ENCODE measurements around the gene MAGT1. TPM values are rescaled to one million over a fixed set of nuclear protein-coding genes. Genes with fewer than 3 reads are reported as not detected.

MAGT1 gene
- total and polyA plus RNA-seq, 2 donors from 2014 or later: 36.5 to 86.8 TPM

DNA sequence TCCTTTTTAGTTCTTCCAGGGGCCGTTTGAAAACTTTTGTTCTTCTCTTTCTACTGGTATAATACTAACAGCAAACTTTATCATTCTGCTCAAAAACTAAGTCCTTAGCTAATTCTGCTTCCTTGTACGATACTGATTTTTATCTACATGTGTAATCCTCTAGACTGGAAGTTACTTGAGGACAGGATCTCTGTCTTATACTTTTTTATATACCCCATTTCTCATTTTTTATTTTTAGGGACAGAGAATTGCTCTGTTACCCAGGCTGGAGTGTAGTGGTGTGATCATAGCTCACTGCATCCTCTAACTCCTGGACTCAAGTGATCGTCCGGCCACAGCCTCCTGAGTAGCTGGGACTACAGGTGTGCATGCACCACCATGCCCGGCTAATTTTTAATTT, 6.3 kb upstream of the MAGT1 start:
- no peak for FAIRE-seq
- H3K36me3 ChIP-seq (ENCODE audit: control insufficient read depth in 2 of 3, insufficient read depth in 3 of 3, low read length in 3 of 3): peaks cover 0 to 13% (median 0%) of the 10 kb centered on the region in 3 donors
- DNase-seq: no peak
- peak overlapping the region in 2 of 3 donors; percentile 99 for H3K4me3 ChIP-seq (ENCODE audit: low read length in 3 of 3)
- intact Hi-C loops (cut with DNase I): no loop called here
- no peaks in the 10 kb centered on the region for H3K4me1 ChIP-seq (ENCODE audit: control insufficient read depth in 2 of 3, insufficient read depth in 2 of 3, low read depth in 1 of 3, low read length in 3 of 3)
- no peak overlapping the region for H3K27ac ChIP-seq (ENCODE audit: low read depth in 2 of 2, low read length in 2 of 2)
- TF ChIP-seq, protein P1, sequence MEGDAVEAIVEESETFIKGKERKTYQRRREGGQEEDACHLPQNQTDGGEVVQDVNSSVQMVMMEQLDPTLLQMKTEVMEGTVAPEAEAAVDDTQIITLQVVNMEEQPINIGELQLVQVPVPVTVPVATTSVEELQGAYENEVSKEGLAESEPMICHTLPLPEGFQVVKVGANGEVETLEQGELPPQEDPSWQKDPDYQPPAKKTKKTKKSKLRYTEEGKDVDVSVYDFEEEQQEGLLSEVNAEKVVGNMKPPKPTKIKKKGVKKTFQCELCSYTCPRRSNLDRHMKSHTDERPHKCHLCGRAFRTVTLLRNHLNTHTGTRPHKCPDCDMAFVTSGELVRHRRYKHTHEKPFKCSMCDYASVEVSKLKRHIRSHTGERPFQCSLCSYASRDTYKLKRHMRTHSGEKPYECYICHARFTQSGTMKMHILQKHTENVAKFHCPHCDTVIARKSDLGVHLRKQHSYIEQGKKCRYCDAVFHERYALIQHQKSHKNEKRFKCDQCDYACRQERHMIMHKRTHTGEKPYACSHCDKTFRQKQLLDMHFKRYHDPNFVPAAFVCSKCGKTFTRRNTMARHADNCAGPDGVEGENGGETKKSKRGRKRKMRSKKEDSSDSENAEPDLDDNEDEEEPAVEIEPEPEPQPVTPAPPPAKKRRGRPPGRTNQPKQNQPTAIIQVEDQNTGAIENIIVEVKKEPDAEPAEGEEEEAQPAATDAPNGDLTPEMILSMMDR (IDR thresholded peaks at IDR 0.05; ENCODE audit: borderline replicate concordance, extremely low read depth, insufficient read depth): no peak
- no peaks in the 10 kb centered on the region for H3K9me3 ChIP-seq (ENCODE audit: control insufficient read depth in 2 of 3, insufficient read depth in 1 of 3, low read length in 3 of 3)
- no peaks in the 10 kb centered on the region for H3K27me3 ChIP-seq (ENCODE audit: control insufficient read depth, insufficient read depth, low read length)
- H3K9ac ChIP-seq (ENCODE audit: low read length in 3 of 3): no peak overlapping the region

DNA sequence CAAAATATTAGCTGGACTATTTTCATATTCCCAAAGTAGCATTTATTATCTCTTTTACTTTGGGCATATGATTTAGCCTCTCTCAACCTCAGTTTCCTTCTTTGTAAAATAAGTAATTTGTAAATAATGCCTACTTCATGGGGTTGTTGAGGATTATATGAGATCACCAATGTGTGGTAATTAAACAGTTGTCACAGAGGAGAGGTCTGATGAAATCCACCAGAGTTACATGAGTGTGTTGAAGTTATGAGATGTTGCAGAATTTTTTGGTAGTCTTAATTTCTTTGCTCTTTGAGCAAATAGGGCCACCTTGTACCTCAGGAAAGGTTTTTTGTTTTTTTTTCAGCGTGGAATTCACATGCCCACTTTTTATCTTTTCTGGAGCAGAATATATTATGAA, 5.5 kb upstream of the MAGT1 start:
- Histone ChIP-seq H3K36me3 (ENCODE audit: control insufficient read depth in 2 of 3, insufficient read depth in 3 of 3, low read length in 3 of 3) (peaks cover 0 to 13% (median 0%) of the 10 kb centered on the region in 3 donors), H3K4me1 (ENCODE audit: control insufficient read depth in 2 of 3, insufficient read depth in 2 of 3, low read depth in 1 of 3, low read length in 3 of 3) (no peaks in the 10 kb centered on the region), H3K27me3 (ENCODE audit: control insufficient read depth, insufficient read depth, low read length) (no peaks in the 10 kb centered on the region), H3K27ac (ENCODE audit: low read depth in 2 of 2, low read length in 2 of 2) (peak overlapping the region; percentile 88 to 93), H3K9me3 (ENCODE audit: control insufficient read depth in 2 of 3, insufficient read depth in 1 of 3, low read length in 3 of 3) (no peaks in the 10 kb centered on the region), H3K9ac (ENCODE audit: low read length in 3 of 3) (peak overlapping the region; percentile 41 to 100 (median 99)), H3K4me3 (ENCODE audit: low read length in 3 of 3) (peak overlapping the region; percentile 99 to 100 (median 99))
- FAIRE-seq: no peak
- intact Hi-C loops (cut with DNase I): no loop called here
- TF ChIP-seq, protein P1 (IDR thresholded peaks at IDR 0.05; ENCODE audit: borderline replicate concordance, extremely low read depth, insufficient read depth): no peak
- no peak for DNase-seq

DNA sequence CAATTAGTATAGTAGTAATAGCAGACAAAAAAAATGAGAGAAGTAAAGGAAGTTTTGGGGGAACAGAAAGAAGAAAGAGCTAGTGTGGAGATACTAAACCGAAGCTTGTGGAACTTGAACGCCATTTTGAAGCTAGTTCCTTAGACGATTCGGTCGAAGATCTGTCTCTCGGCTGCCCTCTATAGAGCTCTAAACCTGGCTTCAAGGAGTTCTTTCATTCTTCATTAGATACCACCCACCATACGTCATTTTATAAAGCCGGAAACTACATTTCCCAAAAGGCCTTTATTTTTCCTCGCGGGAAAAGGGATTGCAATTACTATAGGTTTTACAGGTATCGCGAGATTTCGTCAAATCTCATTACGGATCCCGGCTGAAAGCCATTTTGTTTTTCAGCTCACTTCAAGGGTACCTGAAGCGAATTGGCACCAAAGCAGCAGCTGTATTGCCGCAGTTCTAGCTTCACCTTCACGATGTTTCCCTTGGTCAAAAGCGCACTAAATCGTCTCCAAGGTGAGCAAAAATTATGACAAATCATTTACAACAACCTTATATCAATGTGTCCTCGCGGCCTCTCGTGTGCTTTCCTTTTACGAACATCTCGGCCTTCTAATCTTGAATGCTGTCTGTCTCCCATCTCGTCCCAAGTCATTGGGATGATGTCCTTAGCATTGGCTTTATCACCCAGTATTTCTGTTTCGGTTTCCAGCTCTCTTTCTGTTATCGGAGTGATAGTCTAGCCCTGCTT, 4.0 kb upstream of the MAGT1 start, which contains the start of gene COX7B:
Gene COX7B (plus strand): TSS at position 388 of the 748 bp plus-strand sequence. CDS start 86 bp downstream, at position 474.
- DNase-seq: peak in 4 of 5 donors; percentile 83 to 98 (median 90)
- Histone ChIP-seq H3K36me3 (ENCODE audit: control insufficient read depth in 2 of 3, insufficient read depth in 3 of 3, low read length in 3 of 3) (peaks cover 0 to 8% (median 0%) of the 10 kb centered on the region in 3 donors), H3K4me3 (ENCODE audit: low read length in 3 of 3) (peak within 1 kb of the TSS; percentile 99 to 100 (median 99)), H3K27ac (ENCODE audit: low read depth in 2 of 2, low read length in 2 of 2) (peak within 1 kb of the TSS; percentile 88 to 93), H3K9ac (ENCODE audit: low read length in 3 of 3) (peak within 1 kb of the TSS; percentile 92 to 100 (median 99)), H3K4me1 (ENCODE audit: control insufficient read depth in 2 of 3, insufficient read depth in 2 of 3, low read depth in 1 of 3, low read length in 3 of 3) (no peaks in the 10 kb centered on the region), H3K27me3 (ENCODE audit: control insufficient read depth, insufficient read depth, low read length) (no peaks in the 10 kb centered on the region), H3K9me3 (ENCODE audit: control insufficient read depth in 2 of 3, insufficient read depth in 1 of 3, low read length in 3 of 3) (no peaks in the 10 kb centered on the region)
- TF ChIP-seq, protein P1 (IDR thresholded peaks at IDR 0.05; ENCODE audit: borderline replicate concordance, extremely low read depth, insufficient read depth): peak; percentile 40
- peak; percentile 93 for FAIRE-seq
- intact Hi-C loops (cut with DNase I): no loop called here

Data from kidney (tissue), 14 donors.